ENCODE results near the gene TTYH3. TPM values are rescaled to one million over a fixed set of nuclear protein-coding genes. Genes with fewer than 3 reads are reported as not detected.
A peak's percentile ranks its signal among the peaks of the same experiment; 100 is the strongest.

Gene TTYH3
- total and polyA plus RNA-seq, 2 donors from 2014 or later, result 22.5 to 55.0 TPM

DNA sequence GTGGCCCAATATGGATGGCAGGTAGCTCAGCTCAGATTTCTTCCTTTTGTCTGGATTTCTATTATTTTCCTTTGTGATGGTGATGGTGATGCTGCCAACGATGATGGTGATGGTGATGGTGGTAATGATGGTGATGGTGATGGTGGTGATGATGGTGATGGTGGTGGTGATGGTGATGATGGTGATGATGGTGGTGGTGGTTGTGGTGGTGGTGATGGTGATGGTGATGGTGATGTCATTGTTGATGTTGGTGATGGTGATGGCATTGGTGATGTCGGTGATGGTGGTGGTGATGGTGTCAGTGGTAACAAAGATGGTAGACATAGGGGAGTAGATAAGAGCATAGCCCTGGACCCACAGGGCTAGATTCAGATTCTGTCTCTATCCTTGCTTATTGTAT is 25.4 kb downstream of the TTYH3 start:
- Histone ChIP-seq H3K27me3 (ENCODE audit: control insufficient read depth, insufficient read depth, low read length) (no peaks in the 10 kb centered on the region), H3K9ac (ENCODE audit: low read length in 3 of 3) (no peak overlapping the region), H3K27ac (ENCODE audit: low read depth in 2 of 2, low read length in 2 of 2) (no peak overlapping the region), H3K4me3 (ENCODE audit: low read length in 3 of 3) (no peak overlapping the region), H3K4me1 (ENCODE audit: control insufficient read depth in 2 of 3, insufficient read depth in 2 of 3, low read depth in 1 of 3, low read length in 3 of 3) (no peaks in the 10 kb centered on the region), H3K9me3 (ENCODE audit: control insufficient read depth in 2 of 3, insufficient read depth in 1 of 3, low read length in 3 of 3) (no peaks in the 10 kb centered on the region), H3K36me3 (ENCODE audit: control insufficient read depth in 2 of 3, insufficient read depth in 3 of 3, low read length in 3 of 3) (peaks cover 2 to 14% (median 8%) of the 10 kb centered on the region in 3 donors)
- intact Hi-C loops (cut with DNase I), result no loop called here
- FAIRE-seq, result no peak
- DNase-seq, result no peak
- TF ChIP-seq, protein P1, sequence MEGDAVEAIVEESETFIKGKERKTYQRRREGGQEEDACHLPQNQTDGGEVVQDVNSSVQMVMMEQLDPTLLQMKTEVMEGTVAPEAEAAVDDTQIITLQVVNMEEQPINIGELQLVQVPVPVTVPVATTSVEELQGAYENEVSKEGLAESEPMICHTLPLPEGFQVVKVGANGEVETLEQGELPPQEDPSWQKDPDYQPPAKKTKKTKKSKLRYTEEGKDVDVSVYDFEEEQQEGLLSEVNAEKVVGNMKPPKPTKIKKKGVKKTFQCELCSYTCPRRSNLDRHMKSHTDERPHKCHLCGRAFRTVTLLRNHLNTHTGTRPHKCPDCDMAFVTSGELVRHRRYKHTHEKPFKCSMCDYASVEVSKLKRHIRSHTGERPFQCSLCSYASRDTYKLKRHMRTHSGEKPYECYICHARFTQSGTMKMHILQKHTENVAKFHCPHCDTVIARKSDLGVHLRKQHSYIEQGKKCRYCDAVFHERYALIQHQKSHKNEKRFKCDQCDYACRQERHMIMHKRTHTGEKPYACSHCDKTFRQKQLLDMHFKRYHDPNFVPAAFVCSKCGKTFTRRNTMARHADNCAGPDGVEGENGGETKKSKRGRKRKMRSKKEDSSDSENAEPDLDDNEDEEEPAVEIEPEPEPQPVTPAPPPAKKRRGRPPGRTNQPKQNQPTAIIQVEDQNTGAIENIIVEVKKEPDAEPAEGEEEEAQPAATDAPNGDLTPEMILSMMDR (IDR thresholded peaks at IDR 0.05; ENCODE audit: borderline replicate concordance, extremely low read depth, insufficient read depth), result no peak

DNA sequence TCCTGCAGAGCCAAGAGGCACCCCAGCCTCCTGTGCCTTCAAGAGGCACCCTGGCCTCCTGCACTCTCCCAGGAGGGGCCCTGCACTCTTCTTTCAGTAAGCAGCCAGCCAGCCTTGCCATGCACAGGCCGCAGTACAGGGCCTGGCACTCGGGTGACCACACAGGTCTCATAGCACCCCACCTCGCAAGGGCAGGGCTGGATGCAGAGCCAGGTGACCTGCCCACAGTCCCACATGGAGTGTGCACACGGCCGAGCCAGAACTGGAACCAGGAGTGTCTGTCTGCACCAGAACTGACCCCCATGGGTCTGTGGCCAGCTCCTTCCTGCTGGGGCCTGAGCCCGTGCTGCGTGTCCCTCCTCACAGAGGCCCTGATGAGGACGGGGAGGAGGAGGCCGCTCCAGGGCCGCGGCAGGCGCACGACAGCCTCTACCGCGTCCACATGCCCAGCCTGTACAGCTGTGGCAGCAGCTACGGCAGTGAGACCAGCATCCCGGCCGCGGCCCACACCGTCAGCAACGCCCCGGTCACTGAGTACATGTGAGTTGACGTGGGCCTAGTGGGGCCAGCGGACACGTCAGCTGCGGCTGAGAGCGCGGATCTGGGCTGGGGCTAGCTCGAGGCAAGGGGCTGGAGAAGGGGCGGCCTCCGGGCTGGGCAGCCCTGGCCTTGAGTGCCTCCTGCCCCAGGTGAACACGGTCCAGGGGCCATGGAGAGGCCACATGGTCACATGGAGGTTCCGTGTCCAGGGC is 26.3 kb downstream of the TTYH3 start:
- peaks cover 0 to 6% (median 0%) of the 10 kb centered on the region in 3 donors for H3K4me1 ChIP-seq (ENCODE audit: control insufficient read depth in 2 of 3, insufficient read depth in 2 of 3, low read depth in 1 of 3, low read length in 3 of 3)
- H3K27ac ChIP-seq (ENCODE audit: low read depth in 2 of 2, low read length in 2 of 2), result no peak overlapping the region
- H3K9me3 ChIP-seq (ENCODE audit: control insufficient read depth in 2 of 3, insufficient read depth in 1 of 3, low read length in 3 of 3), result no peaks in the 10 kb centered on the region
- H3K27me3 ChIP-seq (ENCODE audit: control insufficient read depth, insufficient read depth, low read length), result no peaks in the 10 kb centered on the region
- H3K36me3 ChIP-seq (ENCODE audit: control insufficient read depth in 2 of 3, insufficient read depth in 3 of 3, low read length in 3 of 3), result peaks cover 2 to 14% (median 8%) of the 10 kb centered on the region in 3 donors
- intact Hi-C loops (cut with DNase I), result no loop called here
- H3K4me3 ChIP-seq (ENCODE audit: low read length in 3 of 3), result no peak overlapping the region
- no peak overlapping the region for H3K9ac ChIP-seq (ENCODE audit: low read length in 3 of 3)
- FAIRE-seq (no peak), DNase-seq (peak in 1 of 5 donors; percentile 64)
- TF ChIP-seq, protein P1 (IDR thresholded peaks at IDR 0.05; ENCODE audit: borderline replicate concordance, extremely low read depth, insufficient read depth), result no peak

DNA sequence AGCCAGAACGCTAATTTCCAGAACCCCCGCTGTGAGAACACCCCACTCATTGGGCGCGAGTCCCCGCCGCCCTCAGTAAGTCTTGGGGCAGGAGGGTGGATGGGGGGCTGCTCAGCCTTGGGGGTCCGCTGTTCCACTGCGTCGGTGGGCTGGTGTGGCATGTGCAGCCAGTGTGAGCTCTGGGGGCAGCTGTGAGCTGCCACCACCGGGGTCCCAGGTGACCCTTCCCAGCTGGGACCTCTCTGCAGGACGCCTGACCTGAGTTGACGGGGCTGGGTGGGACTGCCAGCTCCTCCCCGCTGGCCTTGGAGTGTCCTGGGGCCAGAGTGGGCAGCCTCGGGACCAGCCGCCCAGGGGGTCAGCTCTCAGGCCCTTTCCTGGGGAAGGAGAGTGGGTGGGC is 27.2 kb downstream of the TTYH3 start:
- no peaks in the 10 kb centered on the region for H3K9me3 ChIP-seq (ENCODE audit: control insufficient read depth in 2 of 3, insufficient read depth in 1 of 3, low read length in 3 of 3)
- H3K4me1 ChIP-seq (ENCODE audit: control insufficient read depth in 2 of 3, insufficient read depth in 2 of 3, low read depth in 1 of 3, low read length in 3 of 3), result peaks cover 0 to 11% (median 0%) of the 10 kb centered on the region in 3 donors
- intact Hi-C loops (cut with DNase I), result no loop called here
- peaks cover 2 to 14% (median 8%) of the 10 kb centered on the region in 3 donors for H3K36me3 ChIP-seq (ENCODE audit: control insufficient read depth in 2 of 3, insufficient read depth in 3 of 3, low read length in 3 of 3)
- no peaks in the 10 kb centered on the region for H3K27me3 ChIP-seq (ENCODE audit: control insufficient read depth, insufficient read depth, low read length)
- H3K9ac ChIP-seq (ENCODE audit: low read length in 3 of 3), result no peak overlapping the region
- no peak overlapping the region for H3K27ac ChIP-seq (ENCODE audit: low read depth in 2 of 2, low read length in 2 of 2)
- H3K4me3 ChIP-seq (ENCODE audit: low read length in 3 of 3), result no peak overlapping the region
- DNase-seq (peak in 1 of 5 donors; percentile 63), FAIRE-seq (no peak)
- TF ChIP-seq, protein P1 (IDR thresholded peaks at IDR 0.05; ENCODE audit: borderline replicate concordance, extremely low read depth, insufficient read depth), result no peak

Measured in kidney (tissue), 14 donors.